A673 (cell line): ENCODE data around the gene EOLA1.

Experiments used
- EZH2 ChIP-seq: fragments of 200-600 bp; sonication (generic); IDR thresholded peaks from 2 replicates; pipeline ENCODE4 v1.6.1; 2017; ENCODE audit warnings: borderline replicate concordance, low read depth, mild to moderate bottlenecking, mixed read lengths, antibody characterized with exemption, low read length; ENCODE audit not compliant: poor library complexity, severe bottlenecking
- TF ChIP-seq, protein P1 (sequence below): fragments of 300-800, 200-600 bp; sonication (generic); conservative IDR thresholded peaks from 2 replicates; pipeline ENCODE4 v1.5.1; 2017; ENCODE audit warnings: low read depth, mild to moderate bottlenecking, antibody characterized with exemption, low read length, moderate library complexity, mixed read lengths

DNA sequence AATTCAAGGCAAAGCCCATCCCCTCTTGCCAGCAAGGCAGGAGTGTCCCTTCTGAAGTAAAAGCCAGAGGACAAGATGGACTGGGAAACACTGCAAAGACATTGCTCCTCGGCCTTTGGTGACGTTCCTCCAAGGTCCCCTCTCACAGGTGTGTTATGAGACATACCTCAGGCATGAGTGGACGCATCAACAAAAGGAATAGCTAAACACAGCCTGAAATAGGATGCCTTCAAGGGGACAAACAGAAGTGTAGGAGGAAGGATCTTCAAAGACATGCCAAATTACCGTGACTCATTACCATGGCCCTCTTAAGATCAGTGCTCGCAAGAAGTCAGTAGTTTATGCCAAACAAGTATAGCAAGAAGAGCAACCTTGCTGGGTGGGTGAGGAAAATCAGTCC is 29.7 kb upstream of the EOLA1 start:
- TF ChIP-seq, protein P1, sequence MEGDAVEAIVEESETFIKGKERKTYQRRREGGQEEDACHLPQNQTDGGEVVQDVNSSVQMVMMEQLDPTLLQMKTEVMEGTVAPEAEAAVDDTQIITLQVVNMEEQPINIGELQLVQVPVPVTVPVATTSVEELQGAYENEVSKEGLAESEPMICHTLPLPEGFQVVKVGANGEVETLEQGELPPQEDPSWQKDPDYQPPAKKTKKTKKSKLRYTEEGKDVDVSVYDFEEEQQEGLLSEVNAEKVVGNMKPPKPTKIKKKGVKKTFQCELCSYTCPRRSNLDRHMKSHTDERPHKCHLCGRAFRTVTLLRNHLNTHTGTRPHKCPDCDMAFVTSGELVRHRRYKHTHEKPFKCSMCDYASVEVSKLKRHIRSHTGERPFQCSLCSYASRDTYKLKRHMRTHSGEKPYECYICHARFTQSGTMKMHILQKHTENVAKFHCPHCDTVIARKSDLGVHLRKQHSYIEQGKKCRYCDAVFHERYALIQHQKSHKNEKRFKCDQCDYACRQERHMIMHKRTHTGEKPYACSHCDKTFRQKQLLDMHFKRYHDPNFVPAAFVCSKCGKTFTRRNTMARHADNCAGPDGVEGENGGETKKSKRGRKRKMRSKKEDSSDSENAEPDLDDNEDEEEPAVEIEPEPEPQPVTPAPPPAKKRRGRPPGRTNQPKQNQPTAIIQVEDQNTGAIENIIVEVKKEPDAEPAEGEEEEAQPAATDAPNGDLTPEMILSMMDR = no peak
- no peak for TF ChIP-seq EZH2
